ENCODE measurements around the gene FBXO31.

DNA sequence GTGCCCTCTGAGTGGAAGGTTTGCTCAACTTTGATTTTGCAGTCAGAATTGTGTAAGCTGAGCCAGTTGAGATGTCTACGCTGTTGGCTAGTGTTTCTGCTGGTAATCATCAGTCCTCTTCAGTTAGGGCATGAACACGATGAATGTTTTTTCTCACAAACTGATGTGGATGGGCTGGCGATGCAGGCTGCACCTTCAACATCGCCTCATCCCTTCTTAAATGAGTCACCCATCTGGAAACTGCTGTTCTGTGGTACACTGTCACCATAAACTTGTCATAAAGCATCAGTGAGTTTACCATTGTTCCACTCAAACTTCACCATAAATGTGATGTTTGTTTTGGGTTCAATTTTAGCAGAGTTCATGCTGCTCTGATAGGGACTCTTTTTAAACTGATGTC lies 74.8 kb downstream of the FBXO31 start:
- no peak for TF ChIP-seq TAF1 (IDR thresholded peaks at IDR 0.05; ENCODE audit: low read depth)
- TF ChIP-seq, protein P1, sequence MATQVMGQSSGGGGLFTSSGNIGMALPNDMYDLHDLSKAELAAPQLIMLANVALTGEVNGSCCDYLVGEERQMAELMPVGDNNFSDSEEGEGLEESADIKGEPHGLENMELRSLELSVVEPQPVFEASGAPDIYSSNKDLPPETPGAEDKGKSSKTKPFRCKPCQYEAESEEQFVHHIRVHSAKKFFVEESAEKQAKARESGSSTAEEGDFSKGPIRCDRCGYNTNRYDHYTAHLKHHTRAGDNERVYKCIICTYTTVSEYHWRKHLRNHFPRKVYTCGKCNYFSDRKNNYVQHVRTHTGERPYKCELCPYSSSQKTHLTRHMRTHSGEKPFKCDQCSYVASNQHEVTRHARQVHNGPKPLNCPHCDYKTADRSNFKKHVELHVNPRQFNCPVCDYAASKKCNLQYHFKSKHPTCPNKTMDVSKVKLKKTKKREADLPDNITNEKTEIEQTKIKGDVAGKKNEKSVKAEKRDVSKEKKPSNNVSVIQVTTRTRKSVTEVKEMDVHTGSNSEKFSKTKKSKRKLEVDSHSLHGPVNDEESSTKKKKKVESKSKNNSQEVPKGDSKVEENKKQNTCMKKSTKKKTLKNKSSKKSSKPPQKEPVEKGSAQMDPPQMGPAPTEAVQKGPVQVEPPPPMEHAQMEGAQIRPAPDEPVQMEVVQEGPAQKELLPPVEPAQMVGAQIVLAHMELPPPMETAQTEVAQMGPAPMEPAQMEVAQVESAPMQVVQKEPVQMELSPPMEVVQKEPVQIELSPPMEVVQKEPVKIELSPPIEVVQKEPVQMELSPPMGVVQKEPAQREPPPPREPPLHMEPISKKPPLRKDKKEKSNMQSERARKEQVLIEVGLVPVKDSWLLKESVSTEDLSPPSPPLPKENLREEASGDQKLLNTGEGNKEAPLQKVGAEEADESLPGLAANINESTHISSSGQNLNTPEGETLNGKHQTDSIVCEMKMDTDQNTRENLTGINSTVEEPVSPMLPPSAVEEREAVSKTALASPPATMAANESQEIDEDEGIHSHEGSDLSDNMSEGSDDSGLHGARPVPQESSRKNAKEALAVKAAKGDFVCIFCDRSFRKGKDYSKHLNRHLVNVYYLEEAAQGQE (IDR thresholded peaks at IDR 0.05; ENCODE audit: borderline replicate concordance): no peak
- TF ChIP-seq, protein P2, sequence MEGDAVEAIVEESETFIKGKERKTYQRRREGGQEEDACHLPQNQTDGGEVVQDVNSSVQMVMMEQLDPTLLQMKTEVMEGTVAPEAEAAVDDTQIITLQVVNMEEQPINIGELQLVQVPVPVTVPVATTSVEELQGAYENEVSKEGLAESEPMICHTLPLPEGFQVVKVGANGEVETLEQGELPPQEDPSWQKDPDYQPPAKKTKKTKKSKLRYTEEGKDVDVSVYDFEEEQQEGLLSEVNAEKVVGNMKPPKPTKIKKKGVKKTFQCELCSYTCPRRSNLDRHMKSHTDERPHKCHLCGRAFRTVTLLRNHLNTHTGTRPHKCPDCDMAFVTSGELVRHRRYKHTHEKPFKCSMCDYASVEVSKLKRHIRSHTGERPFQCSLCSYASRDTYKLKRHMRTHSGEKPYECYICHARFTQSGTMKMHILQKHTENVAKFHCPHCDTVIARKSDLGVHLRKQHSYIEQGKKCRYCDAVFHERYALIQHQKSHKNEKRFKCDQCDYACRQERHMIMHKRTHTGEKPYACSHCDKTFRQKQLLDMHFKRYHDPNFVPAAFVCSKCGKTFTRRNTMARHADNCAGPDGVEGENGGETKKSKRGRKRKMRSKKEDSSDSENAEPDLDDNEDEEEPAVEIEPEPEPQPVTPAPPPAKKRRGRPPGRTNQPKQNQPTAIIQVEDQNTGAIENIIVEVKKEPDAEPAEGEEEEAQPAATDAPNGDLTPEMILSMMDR (IDR thresholded peaks at IDR 0.05; ENCODE audit: poor library complexity, severe bottlenecking): no peak
